ENCODE measurements around the gene PARVB.

The PARVB gene

DNA sequence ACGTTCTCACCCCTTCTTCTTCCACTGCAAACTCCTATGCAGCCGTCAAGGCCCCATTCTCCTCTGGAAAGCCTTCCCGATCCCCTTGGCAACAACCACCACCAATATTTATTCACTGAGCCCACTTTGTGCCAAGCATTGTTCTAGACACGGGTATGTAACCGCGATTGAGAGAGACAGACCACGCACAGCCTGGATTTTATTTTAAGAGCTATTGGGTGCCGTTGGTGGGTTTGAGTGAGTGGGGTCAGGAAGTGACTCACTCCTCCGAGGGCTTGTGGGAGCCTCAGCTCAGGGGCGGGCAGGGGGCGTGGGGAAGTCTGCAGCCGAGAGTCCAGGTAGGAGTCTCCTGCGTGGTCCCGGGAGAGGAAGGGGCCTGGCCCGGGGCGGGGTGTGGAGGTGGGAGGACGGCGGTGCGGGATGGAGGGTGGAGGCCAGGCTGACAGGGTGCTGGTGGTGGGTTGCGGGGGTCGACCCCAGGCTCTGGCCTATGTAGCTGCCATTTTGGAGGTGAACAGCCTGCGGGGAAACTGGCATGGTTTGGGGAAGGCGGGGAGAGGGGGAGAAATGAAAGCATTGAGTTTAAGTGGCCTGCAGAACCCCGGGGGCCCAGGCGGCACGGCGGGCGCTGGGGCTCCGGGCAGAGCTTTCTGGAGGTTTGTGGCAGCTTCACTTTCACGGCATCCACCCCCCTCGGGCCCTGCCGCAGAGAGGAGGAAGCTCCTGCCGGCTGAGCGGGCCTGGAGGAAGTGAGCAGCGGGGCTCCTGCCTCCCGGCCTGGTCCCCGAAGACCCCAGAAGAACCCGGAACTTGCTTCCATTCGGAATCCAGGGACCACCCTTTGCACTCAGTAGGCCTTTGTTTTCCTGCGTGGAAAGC, 157.2 kb downstream of the PARVB start:
- H3K36me3 Mint-ChIP-seq, result peaks cover 7% of the 10 kb centered on the region
- peaks cover 31% of the 10 kb centered on the region for H3K4me1 Mint-ChIP-seq
- ATAC-seq (peak; percentile 82), DNase-seq (ENCODE audit: low spot score in 2 of 2) (peak; percentile 28 to 77)
- peak overlapping the region; percentile 73 for H3K4me3 Mint-ChIP-seq
- H3K27ac Mint-ChIP-seq, result peak overlapping the region; percentile 85
- no peaks in the 10 kb centered on the region for H3K9me3 Mint-ChIP-seq

DNA sequence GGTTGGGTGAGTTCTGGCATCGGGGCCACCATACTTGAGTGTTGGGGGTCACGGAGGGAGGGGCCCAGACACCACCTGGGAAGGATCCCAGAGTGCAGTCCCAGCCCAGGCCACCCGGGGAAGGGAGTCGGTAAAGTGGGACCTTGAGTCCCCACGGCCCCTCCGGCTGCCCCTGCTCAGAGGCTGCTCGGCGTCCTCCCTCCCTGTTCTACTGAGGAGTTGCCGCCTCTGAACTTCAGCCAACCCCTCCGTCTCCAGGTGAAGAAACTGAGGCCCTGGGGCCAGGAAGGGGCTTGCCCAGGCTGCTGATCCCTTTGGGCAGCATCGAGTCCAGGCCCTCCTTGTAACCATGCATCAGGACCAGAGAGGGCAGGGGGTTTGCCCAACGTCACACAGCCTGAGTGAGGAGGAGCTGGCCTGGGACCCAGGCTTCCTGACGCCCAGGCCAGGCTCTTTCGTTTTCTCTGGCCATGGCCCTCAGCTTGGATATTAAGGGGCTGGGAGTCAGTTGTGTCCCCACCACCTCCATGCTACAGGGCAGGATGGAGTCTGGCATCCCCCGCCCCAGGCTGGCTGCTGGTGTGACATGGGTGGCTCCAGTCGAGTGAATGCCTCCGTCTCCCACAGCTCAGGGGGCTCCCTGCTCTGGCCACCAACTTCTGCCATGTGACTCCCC, 157.9 kb downstream of the PARVB start:
- ATAC-seq (peak; percentile 48), DNase-seq (ENCODE audit: low spot score in 2 of 2) (peak in 1 of 2 donors; percentile 71)
- Mint-ChIP-seq H3K27ac (peak overlapping the region; percentile 85), H3K36me3 (peaks cover 11% of the 10 kb centered on the region), H3K4me1 (peaks cover 37% of the 10 kb centered on the region), H3K4me3 (peak overlapping the region; percentile 73), H3K9me3 (no peaks in the 10 kb centered on the region)

DNA sequence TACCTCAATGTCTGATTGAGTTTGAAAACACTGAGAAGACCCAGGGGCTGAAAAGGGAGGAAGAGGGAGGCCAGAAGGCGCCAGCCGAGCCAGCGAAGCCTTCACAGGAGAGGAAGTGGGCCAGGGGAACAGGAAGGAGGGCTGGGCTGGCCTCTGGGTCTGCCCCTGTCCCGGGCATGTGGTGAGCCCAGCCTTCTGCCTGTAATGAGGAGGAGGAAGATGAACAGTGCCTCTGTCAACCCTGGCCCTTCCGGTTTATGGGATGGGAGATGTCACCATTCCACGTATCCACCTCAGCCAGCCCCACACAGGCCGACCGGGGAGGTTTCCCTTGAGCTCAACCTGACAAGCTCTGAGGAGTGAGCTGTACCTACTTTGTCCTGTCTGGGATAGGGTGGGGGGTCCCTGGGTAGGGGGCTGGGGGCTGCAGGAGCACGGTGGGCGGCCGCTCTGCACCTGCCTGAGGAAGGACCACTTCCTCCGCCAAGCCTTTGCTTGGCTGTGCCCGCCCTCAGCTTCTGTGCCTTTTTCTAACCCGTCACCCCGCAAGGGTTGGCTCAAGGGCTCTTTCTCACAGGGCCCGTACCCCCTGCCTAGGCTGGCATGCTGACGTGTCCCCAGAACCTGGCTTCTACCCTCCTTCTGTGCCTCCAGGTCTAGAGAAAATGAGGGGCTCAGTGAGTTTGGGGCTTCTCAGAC, 158.6 kb downstream of the PARVB start:
- peaks cover 42% of the 10 kb centered on the region for H3K4me1 Mint-ChIP-seq
- ATAC-seq (peak; percentile 65), DNase-seq (ENCODE audit: low spot score in 2 of 2) (peak; percentile 18 to 75)
- peak overlapping the region; percentile 73 for H3K4me3 Mint-ChIP-seq
- H3K27ac Mint-ChIP-seq, result peak overlapping the region; percentile 85
- H3K9me3 Mint-ChIP-seq, result no peaks in the 10 kb centered on the region
- peaks cover 11% of the 10 kb centered on the region for H3K36me3 Mint-ChIP-seq

DNA sequence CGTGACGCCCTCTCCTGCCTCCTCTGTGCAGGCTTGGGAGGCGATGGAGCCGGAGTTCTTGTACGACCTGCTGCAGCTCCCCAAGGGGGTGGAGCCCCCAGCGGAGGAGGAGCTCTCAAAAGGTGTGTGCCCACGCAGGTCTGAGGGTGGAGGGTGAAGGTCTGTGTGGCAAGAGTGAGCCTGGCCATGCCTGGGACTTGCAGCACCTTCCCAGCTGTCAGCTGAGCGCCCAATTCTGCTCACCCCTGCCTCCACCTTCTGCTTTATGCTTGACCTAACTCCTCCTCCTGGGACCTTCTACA, 159.1 kb downstream of the PARVB start:
- DNase-seq (ENCODE audit: low spot score in 2 of 2) (no peak), ATAC-seq (no peak)
- Mint-ChIP-seq H3K36me3 (peaks cover 11% of the 10 kb centered on the region), H3K4me3 (peak overlapping the region; percentile 73), H3K9me3 (no peaks in the 10 kb centered on the region), H3K4me1 (peaks cover 42% of the 10 kb centered on the region), H3K27ac (peak overlapping the region; percentile 85)

DNA sequence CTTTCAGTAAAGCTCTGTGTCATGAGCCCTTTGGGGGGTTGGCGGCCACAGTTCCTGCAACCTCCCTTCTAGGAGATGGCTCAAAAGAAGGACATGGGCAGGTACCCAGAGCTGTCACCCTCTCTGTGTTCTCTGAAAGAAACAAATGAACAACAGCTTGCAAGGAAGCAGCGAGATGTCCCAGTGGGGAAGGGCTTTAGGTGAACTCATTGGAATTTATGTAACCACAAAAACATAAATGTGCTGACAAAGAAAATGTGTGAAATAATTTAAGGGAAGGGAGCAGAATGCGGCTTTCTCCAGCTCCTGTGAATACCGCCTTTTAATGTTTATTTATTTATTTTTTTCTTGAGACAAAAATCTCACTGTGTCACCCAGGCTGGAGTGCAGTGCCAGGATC, 159.9 kb downstream of the PARVB start:
- ATAC-seq (no peak), DNase-seq (ENCODE audit: low spot score in 2 of 2) (no peak)
- Mint-ChIP-seq H3K27ac (peak overlapping the region; percentile 85), H3K4me3 (peak overlapping the region; percentile 73), H3K4me1 (peaks cover 42% of the 10 kb centered on the region), H3K9me3 (no peaks in the 10 kb centered on the region), H3K36me3 (peaks cover 11% of the 10 kb centered on the region)

DNA sequence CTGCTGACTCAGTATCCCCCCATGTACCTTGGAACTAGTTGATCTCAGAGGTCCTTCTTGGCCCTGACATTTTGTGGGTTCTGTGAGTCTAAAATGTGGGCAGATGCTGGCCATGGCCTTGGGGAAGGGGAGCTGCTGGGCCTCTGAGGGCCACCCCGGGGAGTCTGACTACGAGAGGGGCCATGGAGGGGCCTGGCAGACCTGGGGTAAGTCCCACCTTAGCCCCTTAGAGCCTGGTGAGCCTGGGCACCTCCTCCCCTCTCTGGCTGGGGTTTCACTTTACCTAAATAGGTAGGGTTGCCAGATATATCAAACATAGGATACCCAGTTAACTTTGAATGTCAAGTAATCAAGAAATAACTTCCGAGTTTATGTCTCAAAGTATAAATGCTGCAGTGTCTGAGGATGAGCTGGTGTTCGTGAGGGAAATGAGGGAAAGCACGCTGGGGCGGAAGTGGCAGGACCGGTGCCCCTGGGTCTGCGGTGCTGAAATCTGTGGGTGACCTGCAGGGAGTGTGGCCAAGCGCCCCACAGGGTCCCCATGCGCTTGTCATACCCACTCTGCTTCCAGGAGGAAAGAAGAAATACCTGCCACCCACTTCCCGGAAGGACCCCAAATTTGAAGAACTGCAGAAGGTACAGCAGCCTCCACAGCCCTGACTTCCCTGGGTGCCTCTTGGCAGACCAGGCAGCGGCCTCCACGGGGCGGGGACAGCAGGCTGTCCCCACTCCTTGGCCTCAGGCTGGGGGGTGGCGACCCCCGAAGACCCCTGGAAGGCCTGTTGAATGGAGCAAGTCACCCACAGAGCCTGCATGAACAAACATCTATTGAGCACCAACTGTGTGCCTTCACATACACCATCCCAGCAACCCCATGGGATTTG, 161.4 kb downstream of the PARVB start:
- no peak for ATAC-seq
- Mint-ChIP-seq H3K4me3 (no peak overlapping the region), H3K4me1 (peaks cover 38% of the 10 kb centered on the region), H3K9me3 (no peaks in the 10 kb centered on the region), H3K36me3 (peaks cover 11% of the 10 kb centered on the region), H3K27ac (peak overlapping the region; percentile 3)
- no peak for DNase-seq (ENCODE audit: low spot score in 2 of 2)

DNA sequence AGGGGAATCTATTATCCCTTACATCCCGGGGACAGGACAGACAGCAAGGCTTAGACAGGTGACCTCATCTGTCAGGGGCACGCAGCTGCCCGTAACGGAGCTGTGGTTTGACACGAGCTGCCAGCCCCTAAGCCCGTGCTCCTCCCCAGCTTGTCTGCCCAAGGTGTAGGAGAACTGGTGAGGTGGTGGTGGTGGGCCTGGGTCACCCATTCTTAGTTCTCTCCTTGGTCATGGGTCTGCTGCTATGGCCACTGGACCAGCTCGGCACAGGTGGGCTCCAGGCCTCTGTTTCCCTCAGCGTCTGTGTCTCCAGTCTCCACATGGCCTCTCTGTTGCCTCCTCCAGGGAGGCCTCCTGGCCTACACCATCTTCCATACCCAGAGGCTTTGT, 162.0 kb downstream of the PARVB start:
- Mint-ChIP-seq H3K4me1 (peaks cover 35% of the 10 kb centered on the region), H3K36me3 (peaks cover 11% of the 10 kb centered on the region), H3K4me3 (no peak overlapping the region), H3K9me3 (no peaks in the 10 kb centered on the region), H3K27ac (no peak overlapping the region)
- no peak for ATAC-seq
- DNase-seq (ENCODE audit: low spot score in 2 of 2), result no peak

DNA sequence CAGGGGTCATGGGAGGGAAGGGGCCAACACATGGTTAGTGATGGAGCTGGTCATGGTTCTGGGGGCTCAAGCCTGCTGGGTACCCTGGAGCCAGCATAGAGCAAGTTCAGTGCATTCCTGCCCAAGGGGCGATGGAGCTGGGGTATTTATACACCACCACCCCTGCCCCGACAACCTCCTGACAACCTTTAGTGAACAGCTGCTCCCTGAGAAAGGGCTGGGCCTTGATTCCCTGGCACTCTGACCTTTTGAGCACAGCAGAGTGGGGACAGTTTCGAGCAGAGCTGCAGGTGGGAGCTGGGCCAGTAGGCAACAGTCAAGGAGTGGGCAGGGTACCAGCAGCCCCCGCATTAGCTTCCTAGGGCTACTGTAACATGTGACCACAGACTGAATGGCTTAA, 162.6 kb downstream of the PARVB start:
- peaks cover 38% of the 10 kb centered on the region for H3K4me1 Mint-ChIP-seq
- ATAC-seq, result no peak
- no peak overlapping the region for H3K27ac Mint-ChIP-seq
- no peak overlapping the region for H3K4me3 Mint-ChIP-seq
- H3K9me3 Mint-ChIP-seq, result no peaks in the 10 kb centered on the region
- DNase-seq (ENCODE audit: low spot score in 2 of 2), result no peak
- peaks cover 11% of the 10 kb centered on the region for H3K36me3 Mint-ChIP-seq

DNA sequence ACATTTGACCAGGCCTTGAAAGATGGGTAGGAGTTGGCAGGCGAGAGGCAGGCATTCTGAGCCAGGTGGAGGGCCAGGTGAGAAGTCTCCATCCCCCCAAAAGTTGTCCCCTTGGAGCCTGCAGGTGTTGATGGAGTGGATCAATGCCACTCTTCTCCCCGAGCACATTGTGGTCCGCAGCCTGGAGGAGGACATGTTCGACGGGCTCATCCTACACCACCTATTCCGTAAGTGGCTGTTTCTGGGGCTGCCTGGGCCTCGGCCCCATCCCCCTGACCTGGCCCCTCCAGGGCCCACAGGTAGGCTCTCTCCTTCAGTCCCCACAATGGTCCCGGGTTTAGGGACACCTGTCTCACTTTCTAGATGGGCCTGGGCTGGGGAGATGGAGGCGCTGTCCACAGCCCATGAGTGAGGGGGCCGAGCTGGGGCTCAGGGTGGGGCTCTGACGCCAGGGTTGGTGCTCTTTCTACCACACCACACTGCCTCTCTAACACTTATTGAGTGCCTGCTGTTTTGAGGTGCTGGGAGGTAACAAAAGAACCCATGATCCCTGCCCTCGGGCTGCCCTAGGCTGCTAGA, 163.6 kb downstream of the PARVB start:
- Mint-ChIP-seq H3K4me1 (peaks cover 42% of the 10 kb centered on the region), H3K4me3 (no peak overlapping the region), H3K36me3 (peaks cover 6% of the 10 kb centered on the region), H3K27ac (peak overlapping the region; percentile 46), H3K9me3 (no peaks in the 10 kb centered on the region)
- DNase-seq (ENCODE audit: low spot score in 2 of 2) (no peak), ATAC-seq (no peak)

DNA sequence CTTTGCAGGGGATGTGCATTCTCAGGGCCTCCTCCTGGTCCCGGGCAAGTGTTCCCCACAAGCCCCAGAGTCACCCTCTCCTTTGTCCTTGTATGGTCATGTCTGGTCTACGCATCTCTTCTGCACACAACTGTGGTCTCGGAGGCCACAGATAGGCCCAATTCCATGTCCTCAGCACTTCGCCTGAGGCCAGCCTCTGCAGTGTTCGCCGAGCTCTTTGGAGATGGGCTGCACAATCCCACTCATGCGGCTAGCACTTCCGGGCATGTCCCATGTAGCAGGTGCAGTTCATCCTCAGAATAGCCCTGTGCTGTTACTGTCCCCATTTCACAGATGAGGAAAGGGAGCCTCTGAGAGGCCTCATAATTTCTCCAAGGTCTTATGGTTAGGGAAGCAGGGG, 164.2 kb downstream of the PARVB start:
- Mint-ChIP-seq H3K36me3 (peaks cover 6% of the 10 kb centered on the region), H3K27ac (no peak overlapping the region), H3K4me3 (no peak overlapping the region), H3K4me1 (peaks cover 42% of the 10 kb centered on the region), H3K9me3 (no peaks in the 10 kb centered on the region)
- ATAC-seq, result no peak
- no peak for DNase-seq (ENCODE audit: low spot score in 2 of 2)

DNA sequence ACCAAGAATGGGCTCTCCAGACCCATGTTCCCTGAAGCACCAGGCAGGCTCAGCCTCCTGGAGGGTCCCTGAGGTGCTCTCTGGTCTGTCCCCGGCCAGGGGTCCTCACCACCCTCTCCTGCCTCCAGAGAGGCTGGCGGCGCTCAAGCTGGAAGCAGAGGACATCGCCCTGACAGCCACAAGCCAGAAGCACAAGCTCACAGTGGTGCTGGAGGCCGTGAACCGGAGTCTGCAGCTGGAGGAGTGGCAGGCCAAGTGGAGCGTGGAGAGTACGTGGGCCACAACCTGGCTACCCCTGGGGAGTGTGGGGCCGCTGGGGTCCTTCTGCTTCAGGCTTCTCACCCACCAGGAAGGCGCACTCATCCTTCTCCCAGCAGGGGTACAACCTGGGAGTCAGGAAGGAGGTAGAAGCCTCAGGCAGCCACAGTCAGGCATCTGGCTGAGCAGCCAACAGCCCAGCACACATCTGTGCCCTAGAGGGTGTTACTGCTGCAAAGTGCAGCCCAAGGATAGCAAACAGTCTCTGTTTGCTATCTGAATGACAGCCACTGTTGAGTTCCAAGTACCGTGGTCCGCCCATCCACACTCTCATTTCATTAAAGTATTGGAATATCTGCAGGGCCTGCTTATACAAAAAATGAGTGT, 165.0 kb downstream of the PARVB start:
- Mint-ChIP-seq H3K4me3 (no peak overlapping the region), H3K27ac (no peak overlapping the region), H3K36me3 (peaks cover 7% of the 10 kb centered on the region), H3K4me1 (peaks cover 45% of the 10 kb centered on the region), H3K9me3 (no peaks in the 10 kb centered on the region)
- ATAC-seq (no peak), DNase-seq (ENCODE audit: low spot score in 2 of 2) (no peak)

DNA sequence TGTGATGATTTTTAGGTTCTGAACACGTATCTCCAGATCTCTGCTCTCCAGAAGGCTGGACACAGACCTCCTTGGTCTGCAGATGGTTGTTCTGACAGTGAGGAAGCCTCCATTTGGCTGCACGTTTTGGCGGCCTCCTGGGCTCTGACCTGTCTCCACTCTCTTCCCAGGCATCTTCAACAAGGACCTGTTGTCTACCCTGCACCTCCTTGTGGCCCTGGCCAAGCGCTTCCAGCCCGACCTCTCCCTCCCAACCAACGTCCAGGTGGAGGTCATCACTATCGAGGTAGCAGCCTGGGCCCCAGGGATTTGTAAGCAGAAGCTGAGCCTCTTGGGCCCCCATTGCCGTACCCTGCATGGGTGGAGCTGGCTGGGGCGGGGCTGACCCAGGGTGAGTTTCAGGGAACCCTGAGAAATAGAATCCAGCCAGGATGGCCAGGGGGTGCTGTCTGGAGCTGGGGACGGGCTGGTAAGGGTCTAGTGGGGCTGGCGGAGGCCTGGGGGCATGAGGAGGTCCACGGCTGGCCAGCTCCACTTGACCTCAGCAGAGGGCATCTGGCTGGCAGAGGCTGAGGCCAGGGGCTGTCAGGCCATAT, 166.4 kb downstream of the PARVB start:
- Mint-ChIP-seq H3K4me3 (no peak overlapping the region), H3K9me3 (no peaks in the 10 kb centered on the region), H3K36me3 (peaks cover 18% of the 10 kb centered on the region), H3K4me1 (peaks cover 57% of the 10 kb centered on the region), H3K27ac (no peak overlapping the region)
- ATAC-seq, result no peak
- DNase-seq (ENCODE audit: low spot score in 2 of 2), result no peak

DNA sequence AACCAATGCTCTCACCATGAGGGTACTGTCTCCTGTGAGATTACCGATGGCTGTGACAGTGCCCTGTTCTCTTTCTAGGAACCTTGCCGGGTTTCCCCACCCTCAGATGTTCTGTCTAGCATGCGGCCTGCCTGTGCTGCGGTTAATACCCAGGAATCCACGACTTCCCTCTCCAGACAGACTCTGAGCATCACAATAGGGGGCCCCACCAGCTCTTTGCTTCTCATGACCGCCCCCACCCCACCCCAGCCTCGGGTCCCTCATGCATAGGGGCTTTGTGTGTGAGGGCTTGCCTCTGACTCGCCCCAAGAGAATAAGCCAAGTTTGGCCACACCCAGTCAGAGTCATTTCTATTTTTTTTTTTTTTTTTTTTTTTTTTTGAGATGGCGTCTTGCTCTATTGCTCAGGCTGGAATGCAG, 166.9 kb downstream of the PARVB start:
- DNase-seq (ENCODE audit: low spot score in 2 of 2) (peak; percentile 26 to 77), ATAC-seq (peak; percentile 87)
- Mint-ChIP-seq H3K27ac (no peak overlapping the region), H3K4me1 (peaks cover 57% of the 10 kb centered on the region), H3K9me3 (no peaks in the 10 kb centered on the region), H3K4me3 (peak overlapping the region; percentile 16), H3K36me3 (peaks cover 18% of the 10 kb centered on the region)
